Fibroblast of lung (primary cell): ENCODE measurements around the gene DNM1L. TPM values are rescaled to one million over a fixed set of nuclear protein-coding genes. Genes with fewer than 3 reads are reported as not detected.

ENCODE experiments used
- DNase-seq, 2 donors: peaks; one replicate each; pipeline versions ENCODE4 v3.0.0 to v3.0.0-alpha.2; 2010; ENCODE audit warnings: low read depth in 2 of 2
- H2AFZ ChIP-seq: 2 replicates; pipeline ENCODE4 v1.5.1; 2012; ENCODE audit warnings: low read length, control low read depth, inconsistent platforms
- H3K27ac ChIP-seq: 2 replicates; pipeline ENCODE4 v1.5.1; 2011; ENCODE audit warnings: low read length, control low read depth; ENCODE audit not compliant: insufficient read depth
- H3K27me3 ChIP-seq: 2 replicates; pipeline ENCODE4 v1.5.1; 2011; ENCODE audit warnings: mild to moderate bottlenecking, low read length; ENCODE audit not compliant: control insufficient read depth, insufficient read depth
- H3K36me3 ChIP-seq: 2 replicates; pipeline ENCODE4 v1.5.1; 2011; ENCODE audit warnings: low read length; ENCODE audit not compliant: control insufficient read depth, insufficient read depth
- H3K4me1 ChIP-seq: 2 replicates; pipeline ENCODE4 v1.5.1; 2011; ENCODE audit warnings: low read length; ENCODE audit not compliant: control insufficient read depth, insufficient read depth; ENCODE audit errors: extremely low read depth
- H3K4me2 ChIP-seq: 2 replicates; pipeline ENCODE4 v1.5.1; 2011; ENCODE audit warnings: low read length, control low read depth; ENCODE audit not compliant: insufficient read depth; ENCODE audit errors: extremely low read depth
- H3K4me3 ChIP-seq, 4 experiments: fragments of 200-600 bp in 1 of 4; sonication (generic) in 1 of 4; replicated peaks in 1 of 4; 2 replicates each; pipeline ENCODE4 v1.5.1; 2011 to 2016; ENCODE audit warnings: low read length in 4 of 4, low read depth in 3 of 4, mild to moderate bottlenecking in 3 of 4, control low read depth in 2 of 4, inconsistent platforms in 1 of 4, mixed read lengths in 1 of 4; ENCODE audit not compliant: insufficient read depth in 1 of 4; ENCODE audit errors: control extremely low read depth in 1 of 4
- H3K79me2 ChIP-seq: 2 replicates; pipeline ENCODE4 v1.5.1; 2012; ENCODE audit warnings: mild to moderate bottlenecking, low read length, inconsistent platforms; ENCODE audit not compliant: control insufficient read depth, insufficient read depth
- H3K9ac ChIP-seq: 2 replicates; pipeline ENCODE4 v1.5.1; 2011; ENCODE audit warnings: mild to moderate bottlenecking, low read length, control low read depth; ENCODE audit not compliant: insufficient read depth
- H3K9me3 ChIP-seq: 2 replicates; pipeline ENCODE4 v1.5.1; 2012; ENCODE audit warnings: low read depth, low read length; ENCODE audit not compliant: control insufficient read depth, insufficient read depth
- H4K20me1 ChIP-seq: 2 replicates; pipeline ENCODE4 v1.5.1; 2011; ENCODE audit warnings: low read length; ENCODE audit not compliant: control insufficient read depth, insufficient read depth; ENCODE audit errors: extremely low read depth
- EZH2 ChIP-seq: IDR thresholded peaks from 2 replicates; pipeline ENCODE4 v1.5.1; 2012; ENCODE audit warnings: low read length, control low read depth, mild to moderate bottlenecking; ENCODE audit errors: missing control alignments
- polyA plus RNA-seq, 2 donors: library from polyadenylated mRNA; depleted of rRNA in 1 of 2; stranded (reverse) in 1 of 2; unstranded in 1 of 2; fragments of >200 nt; gene quantifications; 2 replicates each; pipeline ENCODE4 v1.2.1, GENCODE V29; 2011 to 2012; ENCODE audit warnings: missing spikeins in 1 of 2
- total RNA-seq: library from RNA; depleted of rRNA; stranded (reverse); fragments of >200 nt; gene quantifications from 2 replicates; pipeline ENCODE4 v1.2.1, GENCODE V29; 2014
- TF ChIP-seq, protein P1 (sequence below), 2 donors: IDR thresholded peaks in 1 of 2; conservative IDR thresholded peaks in 1 of 2; 1 replicate in 1 of 2; 2 replicates in 1 of 2; pipeline ENCODE4 v1.5.1; 2011 to 2012; ENCODE audit warnings: low read length in 2 of 2, control low read depth in 1 of 2, inconsistent platforms in 1 of 2, low read depth in 1 of 2, mild to moderate bottlenecking in 1 of 2

Gene DNM1L
- total and polyA plus RNA-seq, 2 donors (not counting 1 experiment from before 2014, with no cell fraction given), result 59.6 to 77.9 TPM

DNA sequence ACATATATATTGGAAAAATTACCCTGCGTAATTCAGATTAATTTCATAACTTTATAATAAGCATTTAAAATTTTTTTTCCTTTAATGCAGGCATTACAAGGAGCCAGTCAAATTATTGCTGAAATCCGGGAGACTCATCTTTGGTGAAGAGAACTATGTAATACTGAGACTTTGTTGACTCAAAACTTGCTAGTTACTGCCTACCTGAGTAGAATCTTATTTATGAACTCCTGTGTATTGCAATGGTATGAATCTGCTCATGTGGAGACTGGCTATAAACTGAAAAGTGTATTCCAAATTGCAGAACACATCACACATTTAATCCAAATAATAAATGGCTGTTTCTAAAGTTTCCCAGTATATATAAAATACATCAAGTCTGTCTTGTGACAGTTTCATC is 64.2 kb downstream of the DNM1L start:
- Histone ChIP-seq H2AFZ (no peak overlapping the region), H3K4me3 (no peak overlapping the region), H3K27ac (no peak overlapping the region), H3K4me1 (no peaks in the 10 kb centered on the region), H3K9me3 (no peaks in the 10 kb centered on the region), H3K36me3 (peaks cover 4% of the 10 kb centered on the region), H3K4me2 (no peak overlapping the region), H3K79me2 (no peaks in the 10 kb centered on the region), H3K9ac (no peak overlapping the region), H4K20me1 (no peaks in the 10 kb centered on the region), H3K27me3 (no peaks in the 10 kb centered on the region)
- TF ChIP-seq, protein P1, sequence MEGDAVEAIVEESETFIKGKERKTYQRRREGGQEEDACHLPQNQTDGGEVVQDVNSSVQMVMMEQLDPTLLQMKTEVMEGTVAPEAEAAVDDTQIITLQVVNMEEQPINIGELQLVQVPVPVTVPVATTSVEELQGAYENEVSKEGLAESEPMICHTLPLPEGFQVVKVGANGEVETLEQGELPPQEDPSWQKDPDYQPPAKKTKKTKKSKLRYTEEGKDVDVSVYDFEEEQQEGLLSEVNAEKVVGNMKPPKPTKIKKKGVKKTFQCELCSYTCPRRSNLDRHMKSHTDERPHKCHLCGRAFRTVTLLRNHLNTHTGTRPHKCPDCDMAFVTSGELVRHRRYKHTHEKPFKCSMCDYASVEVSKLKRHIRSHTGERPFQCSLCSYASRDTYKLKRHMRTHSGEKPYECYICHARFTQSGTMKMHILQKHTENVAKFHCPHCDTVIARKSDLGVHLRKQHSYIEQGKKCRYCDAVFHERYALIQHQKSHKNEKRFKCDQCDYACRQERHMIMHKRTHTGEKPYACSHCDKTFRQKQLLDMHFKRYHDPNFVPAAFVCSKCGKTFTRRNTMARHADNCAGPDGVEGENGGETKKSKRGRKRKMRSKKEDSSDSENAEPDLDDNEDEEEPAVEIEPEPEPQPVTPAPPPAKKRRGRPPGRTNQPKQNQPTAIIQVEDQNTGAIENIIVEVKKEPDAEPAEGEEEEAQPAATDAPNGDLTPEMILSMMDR (conservative IDR thresholded peaks at IDR 0.05 in 1 of 2, IDR thresholded peaks at IDR 0.05 in 1 of 2; ENCODE audit: low read depth in 1 of 2, low read length in 2 of 2), result no peak
- no peak for TF ChIP-seq EZH2
- no peak for DNase-seq

DNA sequence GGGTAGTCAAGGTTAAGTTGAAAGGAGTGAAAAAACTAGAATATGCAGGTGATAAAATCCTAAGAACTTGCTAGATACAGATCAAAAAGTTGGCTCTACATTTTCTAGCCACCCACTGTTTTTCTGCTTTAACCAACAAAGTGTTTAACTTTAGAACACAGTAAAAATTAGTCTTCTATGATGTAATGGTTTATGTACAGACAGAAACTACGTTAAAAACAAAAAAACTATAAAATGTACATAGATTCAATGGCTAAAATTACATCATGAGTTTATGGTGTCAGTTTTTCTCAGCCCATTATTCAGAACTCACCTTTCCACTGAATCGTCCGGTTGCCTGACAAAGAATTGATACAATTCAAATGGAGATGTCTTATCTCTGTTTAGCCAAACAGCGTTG is 74.5 kb downstream of the DNM1L start:
- Histone ChIP-seq H3K27ac (no peak overlapping the region), H3K9ac (no peak overlapping the region), H3K4me1 (peaks cover 2% of the 10 kb centered on the region), H3K36me3 (peaks cover 5% of the 10 kb centered on the region), H4K20me1 (no peaks in the 10 kb centered on the region), H2AFZ (no peak overlapping the region), H3K4me2 (peak overlapping the region; percentile 99), H3K27me3 (no peaks in the 10 kb centered on the region), H3K4me3 (peak overlapping the region; percentile 83 to 100 (median 96)), H3K79me2 (peaks cover 18% of the 10 kb centered on the region), H3K9me3 (no peaks in the 10 kb centered on the region)
- no peak for TF ChIP-seq EZH2
- TF ChIP-seq, protein P1 (conservative IDR thresholded peaks at IDR 0.05 in 1 of 2, IDR thresholded peaks at IDR 0.05 in 1 of 2; ENCODE audit: low read depth in 1 of 2, low read length in 2 of 2), result no peak
- DNase-seq, result no peak

DNA sequence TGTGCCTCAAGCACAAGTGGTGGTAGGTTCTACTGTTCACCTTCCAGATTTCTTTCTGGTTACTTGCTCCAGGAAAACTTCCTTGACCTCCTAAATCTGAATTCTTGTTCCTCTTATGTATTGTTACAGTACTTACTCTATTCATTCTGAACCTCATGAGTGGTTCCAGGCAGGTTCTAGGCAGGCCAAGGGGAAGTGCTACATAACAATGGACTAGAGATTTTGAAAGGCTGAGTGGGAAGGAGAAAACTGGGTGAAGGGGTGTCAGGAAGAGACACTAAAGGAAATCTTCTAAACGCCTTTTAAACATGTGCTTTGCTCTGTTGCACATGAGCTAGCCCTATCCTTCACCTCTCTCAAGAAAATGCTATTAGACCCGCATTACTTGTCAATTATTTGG is 75.0 kb downstream of the DNM1L start:
- H3K79me2 ChIP-seq, result peaks cover 18% of the 10 kb centered on the region
- no peaks in the 10 kb centered on the region for H4K20me1 ChIP-seq
- TF ChIP-seq, protein P1 (conservative IDR thresholded peaks at IDR 0.05 in 1 of 2, IDR thresholded peaks at IDR 0.05 in 1 of 2; ENCODE audit: low read depth in 1 of 2, low read length in 2 of 2), result no peak
- TF ChIP-seq EZH2, result no peak
- peaks cover 4% of the 10 kb centered on the region for H3K36me3 ChIP-seq
- peaks cover 2% of the 10 kb centered on the region for H3K4me1 ChIP-seq
- H3K4me2 ChIP-seq, result peak overlapping the region; percentile 99
- H3K27ac ChIP-seq, result peak overlapping the region; percentile 93
- no peak overlapping the region for H3K9ac ChIP-seq
- peak overlapping the region; percentile 83 to 100 (median 96) for H3K4me3 ChIP-seq
- DNase-seq, result peak in 1 of 2 donors; percentile 5
- no peaks in the 10 kb centered on the region for H3K9me3 ChIP-seq
- no peak overlapping the region for H2AFZ ChIP-seq
- H3K27me3 ChIP-seq, result no peaks in the 10 kb centered on the region
